ENCODE results near the gene ASTL. TPM values are rescaled to one million over a fixed set of nuclear protein-coding genes. Genes with fewer than 3 reads are reported as not detected.

The ASTL gene
- total and polyA plus RNA-seq, 2 donors (not counting 3 experiments of a cell fraction or from before 2014, with no cell fraction given), result not detected

GRCh38 chr2:96111257-96111640, 27.1 kb downstream of the ASTL start:
- no TSS peak for BruUV-seq (replicated peaks)

More at GRCh38 chr2:96111257-96111640, 27.1 kb downstream of the ASTL start:
- Histone ChIP-seq H3K27ac (ENCODE audit: insufficient read depth, low read depth, low read length) (no peak overlapping the region), H3K27me3 (ENCODE audit: control insufficient read depth in 2 of 2, insufficient read depth in 2 of 2, low read length in 2 of 2) (peaks cover 5 to 9% of the 10 kb centered on the region in 2 experiments), H4K20me1 (replicated peaks; ENCODE audit: control insufficient read depth, extremely low read depth, insufficient read depth, low read length) (no peaks in the 10 kb centered on the region), H3K36me3 (ENCODE audit: control insufficient read depth in 2 of 2, extremely low read depth in 1 of 2, insufficient read depth in 2 of 2, low read length in 2 of 2) (no peaks in the 10 kb centered on the region), H3K4me1 (ENCODE audit: control insufficient read depth, extremely low read depth, insufficient read depth, low read length) (no peaks in the 10 kb centered on the region), H3K9ac (replicated peaks; ENCODE audit: extremely low read depth, insufficient read depth, low read length) (no peak overlapping the region), H3K4me2 (ENCODE audit: insufficient read depth, low read length) (no peak overlapping the region), H3K9me1 (replicated peaks; ENCODE audit: control insufficient read depth, extremely low read depth, insufficient read depth, low read length) (no peaks in the 10 kb centered on the region), H3K9me3 (replicated peaks; ENCODE audit: control insufficient read depth, insufficient read depth, low read length) (no peaks in the 10 kb centered on the region), H3K79me2 (ENCODE audit: control insufficient read depth, insufficient read depth, low read length) (no peaks in the 10 kb centered on the region), H2AFZ (ENCODE audit: low read depth, low read length) (no peak overlapping the region), H3K4me3 (replicated peaks in 1 of 3; ENCODE audit: insufficient read depth in 1 of 3, low read depth in 1 of 3, low read length in 3 of 3) (no peak overlapping the region)
- FAIRE-seq (no peak), DNase-seq (ENCODE audit: low read depth, low spot score) (no peak)
- POLR2A ChIA-PET, result no interaction called here
- dilution Hi-C loops (cut with MboI; ENCODE audit: extremely low pct_ligation_motif_present, low sequenced_read_pairs) (no loop called here), intact Hi-C loops (cut with micrococcal nuclease) (no loop called here)
- CTCF ChIA-PET, result interaction anchor here (0.9 kb wide), 1 partner anchor 9 kb away, joined by 3 read pairs; no protein-coding TSS in a partner anchor
- no peak for TF ChIP-seq EZH2 (IDR thresholded peaks at IDR 0.05; ENCODE audit: borderline replicate concordance, low read depth, low read length, severe bottlenecking)
- no peak for TF ChIP-seq POLR2A (IDR thresholded peaks at IDR 0.05; ENCODE audit: low read depth, low read length)
- TF ChIP-seq POLR2AphosphoS5 (IDR thresholded peaks at IDR 0.05; ENCODE audit: insufficient read depth, low read depth, low read length), result no peak
- TF ChIP-seq JUN (IDR thresholded peaks at IDR 0.05; ENCODE audit: borderline replicate concordance, insufficient read depth, insufficient read length, low read depth), result no peak
- TF ChIP-seq MAX (IDR thresholded peaks at IDR 0.05; ENCODE audit: insufficient read depth, insufficient read length), result no peak
- TF ChIP-seq GATA2 (IDR thresholded peaks at IDR 0.05; ENCODE audit: insufficient read depth, insufficient read length, low read depth, low read length), result no peak
- no peak for TF ChIP-seq FOS (IDR thresholded peaks at IDR 0.05; ENCODE audit: borderline replicate concordance, insufficient read depth, low read length)
- TF ChIP-seq, protein P1, sequence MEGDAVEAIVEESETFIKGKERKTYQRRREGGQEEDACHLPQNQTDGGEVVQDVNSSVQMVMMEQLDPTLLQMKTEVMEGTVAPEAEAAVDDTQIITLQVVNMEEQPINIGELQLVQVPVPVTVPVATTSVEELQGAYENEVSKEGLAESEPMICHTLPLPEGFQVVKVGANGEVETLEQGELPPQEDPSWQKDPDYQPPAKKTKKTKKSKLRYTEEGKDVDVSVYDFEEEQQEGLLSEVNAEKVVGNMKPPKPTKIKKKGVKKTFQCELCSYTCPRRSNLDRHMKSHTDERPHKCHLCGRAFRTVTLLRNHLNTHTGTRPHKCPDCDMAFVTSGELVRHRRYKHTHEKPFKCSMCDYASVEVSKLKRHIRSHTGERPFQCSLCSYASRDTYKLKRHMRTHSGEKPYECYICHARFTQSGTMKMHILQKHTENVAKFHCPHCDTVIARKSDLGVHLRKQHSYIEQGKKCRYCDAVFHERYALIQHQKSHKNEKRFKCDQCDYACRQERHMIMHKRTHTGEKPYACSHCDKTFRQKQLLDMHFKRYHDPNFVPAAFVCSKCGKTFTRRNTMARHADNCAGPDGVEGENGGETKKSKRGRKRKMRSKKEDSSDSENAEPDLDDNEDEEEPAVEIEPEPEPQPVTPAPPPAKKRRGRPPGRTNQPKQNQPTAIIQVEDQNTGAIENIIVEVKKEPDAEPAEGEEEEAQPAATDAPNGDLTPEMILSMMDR (IDR thresholded peaks at IDR 0.05; ENCODE audit: extremely low read depth in 1 of 2, insufficient read depth in 1 of 2, low read depth in 1 of 2, low read length in 2 of 2), result no peak

Data from endothelial cell of umbilical vein (primary cell).